ENCODE data around the gene CCR5.

DNA sequence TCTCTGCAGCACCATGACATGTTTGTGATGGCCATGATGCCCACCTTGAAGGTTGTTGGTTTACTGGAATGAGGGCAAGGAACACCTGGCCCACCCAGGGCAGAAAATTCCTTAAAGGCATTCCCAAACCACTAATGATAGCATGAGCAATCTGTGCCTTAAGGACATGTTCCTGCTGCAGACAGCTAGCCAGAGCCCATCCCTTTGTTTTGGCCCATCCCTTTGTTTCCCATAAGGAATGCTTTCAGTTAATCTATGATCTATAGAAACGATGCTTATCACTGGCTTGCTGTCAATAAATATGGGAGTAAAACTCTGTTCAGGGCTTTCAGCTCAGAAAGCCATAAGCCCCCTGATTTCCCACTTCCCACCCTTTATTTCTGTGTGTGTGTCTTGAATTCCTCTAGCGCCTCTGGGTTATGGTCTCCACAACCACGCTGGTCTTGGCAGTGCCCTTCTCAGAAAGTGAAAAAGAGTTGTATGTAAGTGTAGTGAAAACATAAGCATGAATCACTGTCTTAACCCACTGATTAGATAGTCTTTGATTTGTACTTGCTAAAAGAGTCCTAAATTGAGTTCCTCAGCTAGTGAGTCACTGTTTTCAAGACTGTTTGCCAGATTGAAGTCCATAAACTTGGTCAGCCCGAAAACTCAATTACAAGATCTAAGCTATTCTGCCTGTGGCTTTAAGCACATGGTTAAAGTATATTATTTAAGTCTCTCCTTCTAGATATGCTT lies 35.8 kb upstream of the CCR5 start:
- TF ChIP-seq, protein P1, sequence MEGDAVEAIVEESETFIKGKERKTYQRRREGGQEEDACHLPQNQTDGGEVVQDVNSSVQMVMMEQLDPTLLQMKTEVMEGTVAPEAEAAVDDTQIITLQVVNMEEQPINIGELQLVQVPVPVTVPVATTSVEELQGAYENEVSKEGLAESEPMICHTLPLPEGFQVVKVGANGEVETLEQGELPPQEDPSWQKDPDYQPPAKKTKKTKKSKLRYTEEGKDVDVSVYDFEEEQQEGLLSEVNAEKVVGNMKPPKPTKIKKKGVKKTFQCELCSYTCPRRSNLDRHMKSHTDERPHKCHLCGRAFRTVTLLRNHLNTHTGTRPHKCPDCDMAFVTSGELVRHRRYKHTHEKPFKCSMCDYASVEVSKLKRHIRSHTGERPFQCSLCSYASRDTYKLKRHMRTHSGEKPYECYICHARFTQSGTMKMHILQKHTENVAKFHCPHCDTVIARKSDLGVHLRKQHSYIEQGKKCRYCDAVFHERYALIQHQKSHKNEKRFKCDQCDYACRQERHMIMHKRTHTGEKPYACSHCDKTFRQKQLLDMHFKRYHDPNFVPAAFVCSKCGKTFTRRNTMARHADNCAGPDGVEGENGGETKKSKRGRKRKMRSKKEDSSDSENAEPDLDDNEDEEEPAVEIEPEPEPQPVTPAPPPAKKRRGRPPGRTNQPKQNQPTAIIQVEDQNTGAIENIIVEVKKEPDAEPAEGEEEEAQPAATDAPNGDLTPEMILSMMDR (IDR thresholded peaks at IDR 0.05) = no peak
- no peak for TF ChIP-seq POLR2A (IDR thresholded peaks at IDR 0.05)

Data from Peyer's patch (tissue), 4 donors.